ENCODE measurements around the gene TMOD1. TPM values are rescaled to one million over a fixed set of nuclear protein-coding genes. Genes with fewer than 3 reads are reported as not detected.
A peak's percentile ranks its signal among the peaks of the same experiment; 100 is the strongest.

TMOD1 gene
- total and polyA plus RNA-seq, 4 experiments from 2014 or later, result 2.1 to 3.3 (median 2.6) TPM

- no peak overlapping the region for H3K27ac ChIP-seq (ENCODE audit: low read depth, low read length)
- no peaks in the 10 kb centered on the region for H3K9me3 Mint-ChIP-seq
- H3K4me1 ChIP-seq (ENCODE audit: insufficient read depth, low read length), result peaks cover 61% of the 10 kb centered on the region
- no peaks in the 10 kb centered on the region for H3K9me3 ChIP-seq (ENCODE audit: control insufficient read depth in 1 of 2, low read length in 2 of 2)
- no peak for DNase-seq
- peaks cover 7 to 27% of the 10 kb centered on the region in 2 donors for H3K36me3 Mint-ChIP-seq
- no peaks in the 10 kb centered on the region for H3K27me3 Mint-ChIP-seq
- intact Hi-C loops (cut with micrococcal nuclease), result no loop called here
- peaks cover 4% of the 10 kb centered on the region for H3K36me3 ChIP-seq (ENCODE audit: insufficient read depth, low read length)
- H3K27me3 ChIP-seq (ENCODE audit: insufficient read depth, low read length), result no peaks in the 10 kb centered on the region
- no peak overlapping the region for H3K4me3 ChIP-seq (ENCODE audit: low read length in 2 of 2)
- ChIA-PET CTCF (ENCODE audit: partially characterized antibody) (interaction anchor here (1.7 kb wide), 1 partner anchor 21 kb away, joined by 4 read pairs; no protein-coding TSS in a partner anchor), POLR2A (ENCODE audit: partially characterized antibody) (interaction anchor here (1.1 kb wide), 1 partner anchor 60 kb away, joined by 6 read pairs; the partner anchor contains the start of gene XPA)
- H3K27ac Mint-ChIP-seq, result peak overlapping the region in 5 of 7 donors; percentile 16 to 79 (median 48)
- H3K4me1 Mint-ChIP-seq, result peaks cover 43 to 82% (median 62%) of the 10 kb centered on the region in 4 donors
- peak overlapping the region in 5 of 8 donors; percentile 47 to 79 (median 69) for H3K4me3 Mint-ChIP-seq
Observed at GRCh38 chr9:97636903-97637302, 135.4 kb downstream of the TMOD1 start.

DNA sequence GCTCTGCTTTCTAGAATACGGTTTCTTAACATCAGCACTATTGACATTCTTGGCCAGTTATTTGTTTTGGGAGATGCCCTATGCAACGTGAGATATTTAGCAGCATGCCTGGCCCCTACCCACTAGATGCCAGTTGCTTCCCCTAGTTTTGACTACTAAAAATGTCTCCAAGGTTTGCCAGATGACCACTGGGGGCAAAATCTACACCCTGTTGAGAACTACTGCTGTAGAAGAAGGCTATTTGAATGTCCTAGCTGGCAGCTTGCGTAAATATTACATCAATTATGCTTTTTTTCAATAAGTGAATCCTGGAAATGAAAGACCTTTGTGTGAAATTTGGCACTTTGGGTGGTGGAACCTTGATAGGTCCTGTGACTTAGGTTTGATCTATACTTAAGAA, 137.2 kb downstream of the TMOD1 start:
- Mint-ChIP-seq H3K27me3 (no peaks in the 10 kb centered on the region), H3K27ac (peak overlapping the region in 2 of 7 donors; percentile 39 to 49), H3K4me1 (peaks cover 47 to 68% (median 57%) of the 10 kb centered on the region in 4 donors), H3K4me3 (peak overlapping the region in 2 of 8 donors; percentile 29 to 39), H3K9me3 (no peaks in the 10 kb centered on the region), H3K36me3 (peaks cover 13 to 37% of the 10 kb centered on the region in 2 donors)
- CTCF ChIA-PET (ENCODE audit: partially characterized antibody), result no interaction called here
- intact Hi-C loops (cut with micrococcal nuclease), result no loop called here
- H3K9me3 ChIP-seq (ENCODE audit: control insufficient read depth in 1 of 2, low read length in 2 of 2), result no peaks in the 10 kb centered on the region
- H3K27me3 ChIP-seq (ENCODE audit: insufficient read depth, low read length), result no peaks in the 10 kb centered on the region
- H3K4me3 ChIP-seq (ENCODE audit: low read length in 2 of 2), result no peak overlapping the region
- POLR2A ChIA-PET (ENCODE audit: partially characterized antibody), result no interaction called here
- peaks cover 51% of the 10 kb centered on the region for H3K4me1 ChIP-seq (ENCODE audit: insufficient read depth, low read length)
- no peak for DNase-seq
- H3K36me3 ChIP-seq (ENCODE audit: insufficient read depth, low read length), result peaks cover 19% of the 10 kb centered on the region
- no peak overlapping the region for H3K27ac ChIP-seq (ENCODE audit: low read depth, low read length)

DNA sequence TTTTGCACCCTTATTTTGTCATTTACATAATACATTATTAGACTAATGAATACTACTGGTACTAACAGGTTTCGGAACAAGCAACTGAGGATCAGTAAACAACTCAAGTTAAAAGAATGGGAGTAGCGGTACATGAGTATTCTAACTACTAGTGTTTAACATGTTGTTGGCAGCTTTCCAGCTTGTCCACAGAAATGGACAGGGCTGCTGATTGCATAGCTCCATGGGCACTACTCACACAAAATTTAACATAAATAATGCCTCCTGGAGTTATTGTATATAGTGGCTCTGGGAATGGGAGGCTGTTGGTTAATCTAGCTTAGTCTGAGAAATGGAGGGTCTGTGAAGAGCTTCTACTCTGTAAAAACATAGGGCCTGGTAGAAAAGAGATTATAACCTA, 138.9 kb downstream of the TMOD1 start:
- Histone ChIP-seq H3K27ac (ENCODE audit: low read depth, low read length) (no peak overlapping the region), H3K27me3 (ENCODE audit: insufficient read depth, low read length) (no peaks in the 10 kb centered on the region), H3K9me3 (ENCODE audit: control insufficient read depth in 1 of 2, low read length in 2 of 2) (no peaks in the 10 kb centered on the region), H3K4me1 (ENCODE audit: insufficient read depth, low read length) (peaks cover 38% of the 10 kb centered on the region), H3K36me3 (ENCODE audit: insufficient read depth, low read length) (peaks cover 24% of the 10 kb centered on the region), H3K4me3 (ENCODE audit: low read length in 2 of 2) (no peak overlapping the region)
- Mint-ChIP-seq H3K36me3 (peaks cover 19 to 47% of the 10 kb centered on the region in 2 donors), H3K4me1 (peaks cover 39 to 57% (median 49%) of the 10 kb centered on the region in 4 donors), H3K27ac (peak overlapping the region in 3 of 7 donors; percentile 10 to 62 (median 51)), H3K9me3 (no peaks in the 10 kb centered on the region), H3K4me3 (no peak overlapping the region), H3K27me3 (no peaks in the 10 kb centered on the region)
- ChIA-PET POLR2A (ENCODE audit: partially characterized antibody) (no interaction called here), CTCF (ENCODE audit: partially characterized antibody) (interaction anchor here (0.6 to 1.7 kb wide), 4 partner anchors 24 to 569 kb away, joined by 4 to 6 read pairs (median 4); no protein-coding TSS in a partner anchor)
- intact Hi-C loops (cut with micrococcal nuclease), result no loop called here
- no peak for DNase-seq

- H3K4me3 ChIP-seq (ENCODE audit: low read length in 2 of 2), result no peak overlapping the region
- peaks cover 35 to 78% of the 10 kb centered on the region in 2 donors for H3K36me3 Mint-ChIP-seq
- H3K36me3 ChIP-seq (ENCODE audit: insufficient read depth, low read length), result peaks cover 59% of the 10 kb centered on the region
- POLR2A ChIA-PET (ENCODE audit: partially characterized antibody), result interaction anchor here (0.7 to 1.5 kb wide), 3 partner anchors 9 to 51 kb away, joined by 3 to 7 read pairs (median 4); partner anchors contain the start of genes NCBP1, TSTD2 and XPA
- no peaks in the 10 kb centered on the region for H3K27me3 Mint-ChIP-seq
- H3K4me1 ChIP-seq (ENCODE audit: insufficient read depth, low read length), result no peaks in the 10 kb centered on the region
- H3K4me1 Mint-ChIP-seq, result peaks cover 3 to 12% (median 9%) of the 10 kb centered on the region in 4 donors
- no peak overlapping the region for H3K4me3 Mint-ChIP-seq
- no peak for DNase-seq
- no peaks in the 10 kb centered on the region for H3K27me3 ChIP-seq (ENCODE audit: insufficient read depth, low read length)
- H3K27ac ChIP-seq (ENCODE audit: low read depth, low read length), result no peak overlapping the region
- no peak overlapping the region for H3K27ac Mint-ChIP-seq
- intact Hi-C loops (cut with micrococcal nuclease), result no loop called here
- no peaks in the 10 kb centered on the region for H3K9me3 Mint-ChIP-seq
- no peaks in the 10 kb centered on the region for H3K9me3 ChIP-seq (ENCODE audit: control insufficient read depth in 1 of 2, low read length in 2 of 2)
- CTCF ChIA-PET (ENCODE audit: partially characterized antibody), result interaction anchor here (2.1 kb wide), 1 partner anchor 30 kb away, joined by 8 read pairs; no protein-coding TSS in a partner anchor
Observed at GRCh38 chr9:97645720-97646119, 144.3 kb downstream of the TMOD1 start.

DNA sequence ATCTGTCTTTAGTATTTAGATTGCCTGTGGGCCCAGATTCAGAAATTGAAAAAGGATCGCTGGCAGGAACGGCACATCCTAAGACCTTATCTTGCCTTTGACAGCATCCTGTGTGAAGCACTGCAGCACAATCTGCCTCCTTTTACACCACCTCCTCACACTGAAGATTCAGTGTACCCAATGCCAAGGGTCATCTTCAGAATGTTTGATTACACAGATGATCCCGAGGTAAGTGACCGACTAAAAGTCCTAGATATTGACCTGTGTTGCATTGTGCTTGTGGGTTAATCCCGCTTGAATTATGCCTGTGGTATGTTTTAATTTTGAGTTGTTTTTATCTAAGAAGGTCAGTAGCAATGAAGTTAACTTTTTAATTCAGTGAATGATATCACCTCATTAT, 146.5 kb downstream of the TMOD1 start:
- Histone ChIP-seq H3K27me3 (ENCODE audit: insufficient read depth, low read length) (no peaks in the 10 kb centered on the region), H3K36me3 (ENCODE audit: insufficient read depth, low read length) (peaks cover 52% of the 10 kb centered on the region), H3K4me1 (ENCODE audit: insufficient read depth, low read length) (no peaks in the 10 kb centered on the region), H3K9me3 (ENCODE audit: control insufficient read depth in 1 of 2, low read length in 2 of 2) (no peaks in the 10 kb centered on the region), H3K27ac (ENCODE audit: low read depth, low read length) (no peak overlapping the region), H3K4me3 (ENCODE audit: low read length in 2 of 2) (no peak overlapping the region)
- no peak for DNase-seq
- Mint-ChIP-seq H3K27ac (peak overlapping the region in 1 of 7 donors; percentile 52), H3K9me3 (no peaks in the 10 kb centered on the region), H3K36me3 (peaks cover 33 to 78% of the 10 kb centered on the region in 2 donors), H3K4me1 (peaks cover 3 to 12% (median 8%) of the 10 kb centered on the region in 4 donors), H3K4me3 (no peak overlapping the region), H3K27me3 (no peaks in the 10 kb centered on the region)
- ChIA-PET POLR2A (ENCODE audit: partially characterized antibody) (no interaction called here), CTCF (ENCODE audit: partially characterized antibody) (no interaction called here)
- intact Hi-C loops (cut with micrococcal nuclease), result no loop called here

Other genes starting within 250 kb of the TMOD1 start
- 10 to 100 TPM; 12.1 to 14.2 TPM for gene CCDC180, start 194.0 kb upstream of the TMOD1 start, total RNA-seq
- gene CCDC180, start 194.0 kb upstream of the TMOD1 start, polyA plus RNA-seq, result 1 to 10 TPM in 1 of 2 donors, not detected in 1; 1.4 TPM
- 10 to 100 TPM; 12.7 to 13.6 TPM for gene TDRD7, start 89.6 kb upstream of the TMOD1 start, total RNA-seq
- gene TDRD7, start 89.6 kb upstream of the TMOD1 start, polyA plus RNA-seq, result 10 to 100 TPM in 1 of 2 donors, 1 to 10 TPM in 1; 5.6 to 10.1 TPM
- gene TSTD2, start 131.7 kb downstream of the TMOD1 start, total RNA-seq, result 10 to 100 TPM; 17.8 to 18.4 TPM
- 1 to 10 TPM; 7.2 to 7.9 TPM for gene TSTD2, start 131.7 kb downstream of the TMOD1 start, polyA plus RNA-seq
- gene NCBP1, start 132.2 kb downstream of the TMOD1 start, total RNA-seq, result 10 to 100 TPM; 40.7 to 50.8 TPM
- 10 to 100 TPM; 12.5 to 20.0 TPM for gene NCBP1, start 132.2 kb downstream of the TMOD1 start, polyA plus RNA-seq
- gene XPA, start 195.7 kb downstream of the TMOD1 start, total RNA-seq, result 10 to 100 TPM; 24.0 to 25.5 TPM
- 10 to 100 TPM; 32.3 to 36.2 TPM for gene XPA, start 195.7 kb downstream of the TMOD1 start, polyA plus RNA-seq

Data from CD4-positive, alpha-beta memory T cell (primary cell).